Measurements from ENCODE around the gene GRM4.

The GRM4 gene

DNA sequence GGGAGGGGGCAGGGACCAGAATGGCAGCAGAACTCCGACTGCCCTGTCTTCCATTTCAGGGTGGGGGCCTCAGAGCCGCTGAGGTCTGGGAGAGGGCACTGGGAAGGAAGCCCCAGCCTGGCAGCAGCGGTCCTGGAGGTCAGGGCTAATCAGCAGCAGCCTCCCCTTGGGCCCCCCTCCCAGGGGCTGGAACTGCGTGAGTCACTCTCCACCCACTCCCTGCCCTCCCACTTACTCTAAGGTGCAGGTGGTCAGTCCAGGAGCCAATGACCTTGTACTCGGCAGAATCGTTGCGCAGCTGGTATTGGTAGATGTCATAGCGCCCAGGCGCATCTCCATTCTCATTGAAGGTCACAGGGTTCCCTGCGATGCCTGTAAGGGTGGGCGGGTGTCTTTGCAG, 105.9 kb downstream of the GRM4 start:
- no peak for DNase-seq

DNA sequence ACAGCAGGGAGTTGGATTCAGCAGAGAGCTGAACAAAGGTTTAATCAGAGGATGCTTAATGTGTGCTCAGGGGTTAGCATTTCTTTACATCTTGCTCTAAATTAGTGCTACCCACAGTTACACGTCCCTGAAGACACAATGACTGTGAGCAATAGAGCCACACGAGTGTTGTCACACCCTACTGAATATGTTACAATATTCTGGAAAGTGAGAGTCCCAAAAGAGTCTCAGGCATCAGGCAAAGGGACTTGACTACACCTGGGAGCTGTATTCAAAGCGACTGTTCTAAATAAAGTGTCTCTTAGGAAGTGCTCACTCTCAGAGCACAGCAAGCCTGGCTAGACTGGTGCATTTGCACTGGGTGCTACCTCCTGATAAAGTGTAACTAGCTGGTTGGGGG, 108.7 kb downstream of the GRM4 start:
- DNase-seq = no peak

DNA sequence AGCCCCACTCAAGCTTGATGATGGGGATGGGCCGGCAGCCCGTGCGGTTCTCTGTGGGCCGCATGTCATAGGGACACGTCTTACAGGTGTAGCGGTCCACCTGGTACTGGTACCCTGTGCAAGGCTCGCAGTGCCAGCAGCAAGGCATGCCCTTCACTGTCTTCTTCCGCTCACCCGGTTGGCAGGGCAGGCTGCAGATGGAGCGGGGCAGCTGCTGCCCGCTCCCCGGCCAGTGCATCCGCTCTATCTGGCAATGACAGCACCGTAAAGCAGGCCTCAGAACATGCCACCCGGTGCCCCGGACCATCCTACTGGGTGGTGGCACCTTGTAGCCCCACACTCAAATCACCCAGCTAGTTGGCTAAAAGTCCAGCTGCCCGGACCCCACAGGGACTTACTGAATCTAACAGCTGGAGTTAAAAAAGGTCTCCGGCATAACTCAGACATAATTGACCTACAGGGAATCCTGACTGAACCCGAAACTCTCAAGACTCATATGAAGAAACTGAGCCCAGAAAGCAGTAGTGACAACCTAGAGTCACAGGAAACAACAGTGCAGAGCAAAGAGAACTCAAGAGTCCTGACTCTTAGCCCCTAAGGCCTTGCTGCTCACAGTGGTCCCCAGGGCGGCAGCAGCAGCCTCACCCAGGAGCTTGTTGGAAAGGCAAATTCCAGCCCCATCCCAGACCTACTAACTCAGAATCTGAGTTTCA, 109.4 kb downstream of the GRM4 start:
- no peak for DNase-seq

DNA sequence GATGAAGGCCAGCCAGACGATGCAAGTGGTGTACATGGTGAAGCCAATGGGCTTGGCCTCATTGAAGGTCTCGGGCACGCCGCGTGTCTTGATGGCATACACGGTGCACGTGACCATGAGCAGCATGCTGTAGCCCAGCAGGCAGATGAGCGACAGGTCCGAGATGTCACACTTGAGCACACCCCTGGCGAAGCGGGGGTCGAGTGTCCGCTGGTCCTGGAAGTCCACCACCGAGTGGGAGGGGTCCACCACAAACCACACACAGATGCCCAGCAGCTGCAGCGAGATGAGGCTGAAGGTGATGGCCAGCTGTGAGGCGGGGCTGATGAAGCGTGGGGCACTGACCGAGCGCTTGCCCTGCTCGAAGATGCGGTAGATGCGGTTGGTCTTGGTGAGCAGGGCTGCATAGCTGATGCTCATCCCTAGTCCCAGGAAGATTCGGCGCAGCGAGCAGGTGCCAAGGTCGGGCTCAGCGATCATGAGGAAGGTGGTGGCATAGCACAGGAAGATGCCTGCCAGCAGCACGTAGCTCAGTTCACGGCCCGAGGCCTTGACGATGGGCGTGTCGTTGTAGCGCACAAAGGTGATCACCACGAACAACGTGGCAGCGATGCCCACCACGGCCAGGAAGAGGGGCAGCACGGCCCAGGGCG, 110.1 kb downstream of the GRM4 start:
- no peak for DNase-seq

DNA sequence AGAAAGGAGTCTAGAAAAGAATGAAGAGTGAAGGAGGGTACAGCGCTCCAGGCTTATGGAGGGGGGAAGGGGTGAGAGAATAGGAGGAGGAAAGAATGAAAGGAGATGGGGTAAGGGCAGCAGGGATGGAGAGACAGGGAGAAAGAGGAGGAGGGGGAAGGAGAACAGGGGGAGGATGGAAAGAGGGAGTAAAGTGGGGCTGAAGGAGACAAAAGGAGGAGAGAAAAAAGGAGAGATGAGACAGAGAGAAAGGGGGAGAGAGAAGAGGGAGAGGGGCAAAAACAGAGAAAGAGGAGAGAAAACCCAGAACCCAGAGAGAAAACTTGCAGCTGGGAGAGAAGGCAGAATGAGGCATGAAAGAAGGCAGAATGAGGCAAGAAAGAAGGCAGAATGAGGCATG, 110.7 kb downstream of the GRM4 start:
- no peak for DNase-seq

DNA sequence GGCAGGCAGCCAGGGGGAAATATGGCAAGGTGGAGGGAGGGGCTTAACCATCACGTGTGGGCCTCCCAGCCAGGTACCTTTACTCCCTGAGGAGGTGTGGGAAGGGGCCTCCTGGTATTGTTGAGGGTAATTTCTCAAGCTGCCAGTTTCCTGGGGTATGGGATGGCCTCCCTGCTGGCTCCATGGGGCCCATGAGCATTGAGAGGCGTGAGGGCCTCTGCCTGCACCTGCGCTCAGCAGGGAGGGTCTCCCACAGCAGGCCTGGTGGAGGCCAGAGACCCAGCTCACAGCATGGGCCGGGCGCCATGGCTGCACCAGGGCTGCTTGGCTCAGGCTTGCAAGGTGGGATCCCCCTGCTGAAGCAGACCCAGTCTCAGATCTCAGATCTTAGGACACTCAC, 113.0 kb downstream of the GRM4 start:
- peak; percentile 92 for DNase-seq

DNA sequence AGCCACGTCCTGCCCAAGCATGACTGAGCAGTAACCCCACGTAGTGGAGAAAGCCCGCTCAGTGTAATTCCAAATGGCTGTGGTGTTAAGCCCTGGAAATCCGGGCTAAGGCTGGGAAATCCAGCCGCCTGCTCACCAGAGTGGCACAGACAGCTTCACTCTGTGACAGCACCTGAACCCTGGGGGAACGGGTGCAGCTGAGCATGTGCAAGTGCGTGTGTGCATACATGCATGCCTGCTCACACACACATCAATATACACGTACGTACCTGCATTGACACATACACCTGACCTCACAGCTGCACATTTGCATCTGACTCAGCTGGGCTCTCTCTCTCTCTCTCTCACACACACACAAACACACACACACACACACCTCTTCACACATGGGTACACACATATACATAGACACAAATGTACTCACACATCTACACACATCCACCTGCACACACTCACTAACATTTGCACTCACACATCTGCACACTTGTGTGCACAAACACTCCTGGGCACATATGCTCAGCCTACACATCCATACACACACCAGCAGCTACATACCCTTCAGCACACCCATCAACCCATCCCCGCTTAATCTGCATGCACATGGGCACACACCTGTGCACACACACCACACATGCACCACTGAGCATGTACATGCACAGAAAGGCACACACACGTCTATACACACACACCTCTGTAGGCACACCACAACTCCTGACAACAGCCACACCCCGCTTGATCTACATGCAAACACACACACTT, 114.1 kb downstream of the GRM4 start:
- no peak for DNase-seq

DNA sequence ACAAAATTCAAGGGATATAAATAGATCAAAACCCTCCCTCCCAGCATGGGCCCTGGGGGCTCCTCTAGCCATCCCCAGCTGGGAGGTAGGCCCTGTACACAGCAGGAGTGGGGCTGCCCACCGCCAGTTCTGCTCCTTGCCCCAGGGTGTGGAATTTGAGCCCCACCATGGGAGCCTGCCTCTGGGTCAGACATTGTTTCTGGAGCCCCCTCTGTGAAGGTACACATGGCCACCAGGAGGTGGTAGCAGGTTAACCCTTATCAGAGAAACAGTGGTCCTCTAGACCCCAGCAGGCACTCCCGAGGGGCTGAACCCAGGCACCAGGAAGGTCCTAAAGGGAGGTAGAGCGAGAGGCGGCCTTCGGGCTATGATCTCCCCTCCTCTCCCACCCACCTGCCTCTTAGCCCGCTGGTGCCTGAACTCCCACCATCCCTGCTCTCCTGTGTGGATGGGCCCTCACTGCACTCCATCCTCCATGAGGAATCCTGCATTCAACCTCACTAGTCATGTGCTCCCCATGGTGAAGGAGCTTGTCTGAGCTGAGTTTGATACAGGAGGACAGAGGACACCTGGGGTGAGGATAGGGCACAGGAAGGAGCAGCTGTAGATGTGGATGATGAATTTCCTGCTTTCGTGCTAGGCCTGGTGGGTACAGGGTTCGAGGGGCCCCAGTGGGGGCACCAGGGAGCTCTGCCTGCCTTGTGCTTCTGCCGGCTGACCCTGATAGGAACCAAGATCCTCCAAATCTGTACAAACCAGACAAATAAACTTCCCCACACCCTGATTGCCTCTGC, 114.9 kb downstream of the GRM4 start:
- DNase-seq = peak; percentile 12

DNA sequence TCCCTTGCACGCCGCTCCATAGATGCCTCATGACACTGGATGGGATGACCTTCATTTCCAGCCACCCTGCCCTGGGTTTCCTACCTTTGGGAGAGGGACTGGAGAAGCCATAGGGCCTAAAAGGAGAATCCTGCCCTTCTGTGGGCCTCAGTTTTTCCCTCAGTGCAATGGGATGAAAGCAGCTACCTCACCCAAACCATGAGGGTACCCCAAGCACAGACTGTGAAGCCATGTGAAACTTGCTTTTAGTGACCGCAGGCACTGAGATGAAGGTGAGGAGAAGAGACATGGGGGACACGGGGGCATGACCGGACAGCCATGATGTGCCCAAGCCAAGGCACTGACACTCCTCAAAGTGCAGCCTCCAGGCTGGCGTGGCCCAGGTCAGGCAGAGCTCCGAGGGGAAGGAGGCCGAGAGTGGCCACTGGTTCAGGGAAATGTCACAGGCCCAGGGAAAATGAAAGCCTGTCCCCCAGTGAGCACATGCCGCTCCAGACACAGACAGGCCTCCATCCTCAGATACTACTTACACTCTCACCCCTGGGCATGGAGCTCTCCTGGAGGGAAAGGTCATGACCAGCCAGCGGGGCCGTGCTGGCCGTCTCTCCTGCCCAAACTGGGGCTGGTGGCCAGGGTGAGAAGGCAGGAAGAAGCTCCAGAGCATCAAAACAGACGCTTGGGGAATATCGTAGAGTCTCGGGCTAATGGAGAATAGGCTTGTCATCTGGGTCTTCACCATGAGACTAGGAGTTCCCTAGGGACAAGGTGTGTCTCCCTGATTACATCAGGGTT, 116.2 kb downstream of the GRM4 start:
- DNase-seq = no peak

DNA sequence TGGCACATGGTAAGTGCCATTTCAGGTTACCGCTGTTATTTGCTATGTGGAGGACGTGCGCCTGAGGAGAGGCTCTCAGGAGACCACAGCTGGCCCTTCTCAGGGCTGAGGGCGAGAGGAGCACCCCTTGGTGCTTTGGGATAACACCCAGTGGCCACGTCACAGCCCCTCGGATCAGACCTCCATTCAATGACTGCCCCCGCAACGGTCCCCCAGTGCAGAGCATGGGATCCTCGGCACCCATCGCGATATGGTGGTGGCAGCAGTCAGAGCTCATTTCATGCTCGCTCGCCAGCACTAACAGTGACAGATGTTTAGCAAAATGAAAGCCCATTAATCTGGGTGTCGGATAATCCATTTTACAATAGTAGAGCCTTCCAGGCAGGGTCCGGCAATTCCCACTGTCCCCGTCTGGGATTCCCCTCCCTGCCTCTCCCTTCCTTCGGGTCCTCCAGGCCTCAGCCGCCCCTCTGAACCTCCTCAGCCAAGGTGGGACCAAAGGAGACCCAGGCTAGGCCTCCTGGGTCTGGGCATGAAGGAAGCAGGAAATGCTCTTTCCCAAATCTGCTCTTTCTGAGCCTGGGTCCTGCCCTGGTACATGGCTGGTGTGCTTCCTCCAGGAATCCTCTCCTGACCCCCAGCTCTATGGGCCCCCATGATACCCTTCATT, 117.1 kb downstream of the GRM4 start:
- no peak for DNase-seq

DNA sequence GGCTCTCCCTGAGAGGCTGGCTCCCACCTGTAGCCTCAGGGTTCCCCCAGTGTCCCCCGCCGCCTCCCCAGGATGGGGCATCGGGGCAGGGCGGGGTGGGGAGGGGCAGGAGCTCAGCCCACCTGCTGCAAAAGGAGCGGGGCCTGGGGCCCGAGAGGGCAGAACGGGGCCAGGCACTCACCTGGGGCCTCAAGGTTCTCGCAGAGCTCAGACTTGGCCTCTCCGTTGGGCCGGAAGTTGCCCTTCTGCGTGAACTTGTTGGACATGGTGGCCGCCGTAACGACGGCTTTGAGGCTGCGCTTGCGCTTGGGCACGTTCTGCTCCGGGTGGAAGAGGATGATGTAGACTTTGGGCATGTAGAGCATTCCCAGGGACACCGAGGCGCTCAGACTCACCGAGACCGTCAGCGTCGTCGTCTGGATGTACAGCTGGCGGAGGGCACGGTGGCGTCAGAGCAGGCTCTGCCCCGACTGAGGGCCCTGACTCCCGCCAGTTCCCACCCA, 117.9 kb downstream of the GRM4 start:
- no peak for DNase-seq

DNA sequence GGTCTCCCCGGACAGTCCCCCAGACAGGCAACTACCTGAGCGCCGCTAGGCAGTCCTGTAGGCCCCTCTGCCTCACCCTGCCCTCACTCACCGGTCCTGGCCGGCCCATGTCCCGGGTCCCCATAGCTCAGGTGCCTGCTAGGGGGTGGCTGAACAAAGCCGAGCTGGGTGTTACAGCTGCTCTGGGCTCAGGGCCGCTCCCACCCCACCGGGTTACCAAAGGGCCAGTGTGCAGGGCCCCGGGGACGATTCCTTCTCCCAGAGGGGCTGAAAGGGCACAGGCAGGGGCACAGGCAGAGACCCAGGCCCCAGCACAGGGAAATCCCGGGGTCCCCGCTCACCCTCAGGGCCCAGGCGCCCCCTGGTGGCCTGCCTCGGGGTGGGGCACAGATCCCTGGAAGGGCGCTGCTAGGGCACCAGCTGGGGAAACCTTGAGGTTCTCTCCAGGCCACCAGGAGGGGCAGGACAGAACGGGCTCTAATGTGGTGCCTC, 118.4 kb downstream of the GRM4 start:
- peak; percentile 17 for DNase-seq

DNA sequence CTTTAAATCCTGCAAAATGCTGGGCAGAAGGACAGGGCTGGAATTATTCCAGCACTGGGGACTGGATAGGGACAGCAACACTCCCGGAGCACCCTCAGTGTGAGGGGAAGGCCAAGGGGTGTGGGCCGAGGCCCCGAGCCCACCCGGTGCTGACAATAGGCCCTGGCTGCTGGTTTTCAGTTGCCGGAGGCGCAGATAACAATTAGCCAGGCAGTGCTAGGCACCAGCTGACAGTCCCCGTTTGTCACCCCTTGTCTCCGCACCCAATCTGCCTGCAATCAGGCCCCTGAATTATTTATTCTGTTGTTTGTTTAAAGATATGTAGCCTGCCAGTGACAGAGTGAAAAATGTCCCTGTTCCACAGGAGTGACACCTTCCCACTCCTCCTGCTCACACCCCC, 120.0 kb downstream of the GRM4 start:
- peak; percentile 91 for DNase-seq

DNA sequence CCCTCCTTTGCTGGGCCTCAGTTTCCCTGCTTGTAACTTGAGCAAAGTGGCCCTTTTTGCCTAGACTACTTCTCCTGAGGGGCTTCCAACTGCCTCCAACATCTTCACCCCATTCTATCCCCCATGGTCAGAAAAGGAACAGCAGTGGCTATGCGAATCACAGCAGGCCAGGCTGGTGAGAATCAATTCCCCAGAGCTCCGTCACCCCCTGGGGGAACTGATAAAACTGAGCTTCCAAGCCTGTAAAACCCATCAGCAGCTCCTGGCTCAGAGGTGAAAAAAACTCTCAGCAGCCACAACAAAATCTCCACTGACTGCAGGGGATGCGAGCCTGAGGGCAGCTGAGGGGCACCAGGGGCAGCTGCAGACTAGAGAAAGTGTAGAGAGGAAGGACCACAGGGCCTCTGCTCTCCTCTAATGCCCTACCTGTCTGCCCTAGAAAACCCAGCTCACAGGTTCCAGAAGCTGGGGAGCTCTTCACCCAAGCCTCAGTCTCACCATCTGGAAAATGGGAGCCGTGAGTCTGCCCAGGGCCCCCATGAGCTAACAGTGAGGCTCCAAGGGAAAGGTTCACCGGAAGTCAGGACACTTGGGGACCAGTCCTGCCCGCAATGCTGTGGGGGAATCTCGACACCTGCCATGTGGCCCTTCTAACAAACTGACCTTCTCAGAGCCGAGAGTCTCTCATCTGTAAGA, 120.6 kb downstream of the GRM4 start:
- peak; percentile 42 for DNase-seq

DNA sequence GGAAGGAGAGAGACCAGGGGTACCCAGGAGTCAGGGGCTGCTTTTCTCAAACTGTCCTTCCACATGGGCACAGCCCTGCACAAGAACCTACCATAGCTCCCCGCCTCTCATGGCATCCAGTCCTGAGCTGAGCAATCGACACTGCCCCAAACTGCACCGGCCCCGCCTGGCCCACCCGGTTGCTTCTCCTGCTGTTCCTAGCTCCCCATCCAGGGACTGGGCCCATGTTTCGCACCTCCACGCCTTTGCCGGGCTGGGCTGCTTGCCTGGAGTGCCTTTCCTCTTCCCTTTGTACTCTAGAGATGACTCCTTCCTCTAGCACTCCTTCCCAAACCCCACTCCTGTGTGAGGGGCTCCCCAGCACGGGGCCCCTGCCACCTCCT, 123.0 kb downstream of the GRM4 start:
- DNase-seq = no peak

DNA sequence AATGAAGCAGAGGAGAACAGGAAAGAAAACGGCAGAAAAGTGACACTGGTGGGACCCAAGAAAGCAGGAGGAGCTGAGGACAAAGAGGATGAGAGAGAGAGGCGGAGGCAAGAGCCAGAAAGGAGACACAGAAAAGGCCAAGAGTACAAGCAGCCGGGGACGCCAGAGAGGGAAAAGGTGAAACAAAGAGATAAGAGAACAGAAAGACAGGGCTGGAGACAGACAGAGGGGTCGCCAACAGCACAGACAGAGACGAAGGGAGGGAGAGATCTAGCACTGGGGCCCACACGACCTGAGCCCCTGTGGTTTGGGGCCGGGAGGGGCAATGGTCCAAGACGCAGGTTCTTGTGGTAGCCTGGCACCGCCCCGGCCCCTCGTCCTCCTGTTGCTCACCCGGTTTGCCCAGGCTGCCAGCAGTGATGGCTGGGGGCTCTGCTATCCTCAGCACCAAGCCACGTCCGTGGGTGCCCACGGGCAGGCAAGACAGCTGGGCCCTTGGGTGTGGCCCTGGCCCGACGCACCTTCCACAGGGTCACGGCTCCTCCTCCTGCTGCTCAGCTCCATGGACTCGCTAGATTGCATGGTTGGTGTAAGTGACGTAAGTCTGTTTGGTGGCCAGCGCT, 123.5 kb downstream of the GRM4 start:
- DNase-seq = no peak

DNA sequence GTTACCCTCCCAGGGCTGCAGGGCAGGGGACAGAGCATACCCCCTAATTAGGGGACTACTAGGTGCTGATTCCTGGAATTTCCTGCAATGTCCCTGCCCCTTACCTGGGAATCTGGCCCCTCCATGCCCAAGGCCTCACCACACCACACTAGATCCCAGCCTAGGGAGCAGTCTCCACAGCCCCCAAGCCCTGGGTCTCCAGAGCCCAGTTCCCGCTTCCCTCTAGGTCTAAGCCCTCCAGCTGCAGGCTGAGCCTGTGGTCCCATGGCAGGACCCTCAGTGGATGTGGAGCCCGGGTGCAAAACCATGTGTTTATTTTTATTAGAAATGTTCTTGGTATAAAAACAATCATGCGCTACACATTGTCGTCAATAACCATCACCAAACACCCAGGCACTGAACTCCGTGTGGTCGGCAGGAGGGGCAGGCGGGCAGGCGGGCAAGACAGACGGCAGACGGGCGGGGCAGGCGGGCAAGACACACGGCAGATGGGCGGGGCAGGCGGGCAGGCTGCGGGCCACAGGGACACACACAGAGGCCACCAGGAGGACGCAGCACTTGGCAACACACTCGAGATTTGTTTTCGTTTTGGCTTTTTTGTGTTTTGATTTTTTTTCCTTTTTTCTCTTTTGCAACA, 124.2 kb downstream of the GRM4 start:
- DNase-seq = peak; percentile 10

DNA sequence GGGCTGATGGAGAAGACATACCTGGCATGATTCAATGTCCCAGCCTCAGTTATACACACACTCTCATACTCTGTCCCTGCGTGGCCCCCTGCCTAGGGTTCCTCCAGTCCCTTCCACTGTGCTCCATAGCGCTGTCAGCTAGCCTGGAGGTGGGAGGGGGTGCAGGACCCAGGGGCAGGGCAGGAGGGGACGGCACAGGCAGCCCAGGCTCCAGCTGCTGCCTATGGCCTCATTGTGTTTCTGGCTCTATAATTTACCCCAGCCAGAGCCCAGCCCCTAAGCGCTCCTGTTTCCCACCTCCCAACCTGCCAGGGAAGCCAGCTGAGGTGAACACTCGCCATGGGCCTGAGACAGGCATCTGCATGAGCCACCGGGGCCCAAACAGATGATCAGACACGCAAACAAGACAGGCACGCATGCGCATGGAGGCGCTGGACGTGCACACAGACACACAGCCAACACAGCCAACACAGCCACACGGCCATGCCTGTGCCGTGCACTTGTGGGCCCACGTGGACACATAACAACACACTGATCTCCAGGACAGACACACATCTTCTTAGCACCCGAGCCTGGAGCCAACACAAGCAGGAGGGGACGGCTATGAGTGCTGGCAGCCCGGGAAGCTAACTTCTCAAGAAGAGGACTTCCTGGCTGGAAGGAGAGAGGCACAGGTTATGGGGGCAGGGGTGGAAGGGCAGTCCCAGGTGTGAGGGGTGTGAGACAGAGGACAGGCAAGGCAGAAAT, 124.9 kb downstream of the GRM4 start:
- no peak for DNase-seq

DNA sequence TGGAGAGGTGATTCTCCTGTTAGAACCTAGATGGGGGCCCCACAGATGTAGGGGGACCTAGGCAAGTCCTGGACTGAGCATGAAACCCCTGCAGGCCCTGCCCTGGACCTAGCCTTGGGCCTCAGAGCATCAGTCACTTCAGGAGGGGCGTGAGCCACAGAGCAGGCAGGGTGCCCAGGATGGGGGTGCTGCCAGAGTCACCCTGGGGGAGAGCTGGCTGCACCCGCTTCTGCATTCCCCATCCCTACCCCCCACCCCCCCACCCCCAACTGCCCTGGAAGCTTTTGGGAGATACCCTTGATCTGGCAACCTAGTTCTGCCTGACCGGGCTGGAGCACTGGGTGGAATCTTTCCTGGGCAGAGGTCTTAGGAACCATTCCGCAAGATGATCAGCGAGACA, 125.6 kb downstream of the GRM4 start:
- no peak for DNase-seq

Measured in COR-L47 (cell line).